Measurements from ENCODE around the gene BHLHA15.
A peak's percentile ranks its signal among the peaks of the same experiment; 100 is the strongest.

DNA sequence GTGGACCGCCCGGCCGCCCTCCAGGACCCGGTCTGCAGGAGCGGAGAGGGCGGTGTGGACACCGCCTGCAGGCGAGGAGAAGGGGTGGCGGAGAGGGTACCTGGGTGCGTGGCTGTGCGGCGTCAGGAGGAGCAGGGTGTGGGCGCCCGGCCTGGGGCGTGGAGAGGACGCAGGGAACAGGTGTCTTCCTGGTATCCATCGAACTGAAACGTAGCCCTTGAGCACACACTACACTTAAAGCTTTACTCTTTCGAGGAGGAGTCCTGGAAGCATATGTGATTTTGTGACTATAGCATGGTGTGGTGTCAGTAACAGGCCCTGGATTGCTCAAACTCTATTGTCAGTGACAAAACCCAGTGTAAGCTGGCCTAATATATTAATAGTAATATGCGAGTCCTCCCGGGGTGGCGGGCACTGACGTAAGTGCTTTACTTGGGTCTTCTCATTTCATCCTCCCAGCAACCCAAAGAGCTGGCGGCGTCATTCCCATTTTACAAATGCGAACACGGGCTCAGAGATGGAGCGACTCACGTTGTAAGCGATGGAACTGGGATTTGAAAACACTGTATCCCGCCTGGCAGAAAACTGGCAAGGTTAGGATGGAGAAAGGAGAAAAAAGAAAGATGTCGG, 41.3 kb downstream of the BHLHA15 start:
- TF ChIP-seq, protein P1, sequence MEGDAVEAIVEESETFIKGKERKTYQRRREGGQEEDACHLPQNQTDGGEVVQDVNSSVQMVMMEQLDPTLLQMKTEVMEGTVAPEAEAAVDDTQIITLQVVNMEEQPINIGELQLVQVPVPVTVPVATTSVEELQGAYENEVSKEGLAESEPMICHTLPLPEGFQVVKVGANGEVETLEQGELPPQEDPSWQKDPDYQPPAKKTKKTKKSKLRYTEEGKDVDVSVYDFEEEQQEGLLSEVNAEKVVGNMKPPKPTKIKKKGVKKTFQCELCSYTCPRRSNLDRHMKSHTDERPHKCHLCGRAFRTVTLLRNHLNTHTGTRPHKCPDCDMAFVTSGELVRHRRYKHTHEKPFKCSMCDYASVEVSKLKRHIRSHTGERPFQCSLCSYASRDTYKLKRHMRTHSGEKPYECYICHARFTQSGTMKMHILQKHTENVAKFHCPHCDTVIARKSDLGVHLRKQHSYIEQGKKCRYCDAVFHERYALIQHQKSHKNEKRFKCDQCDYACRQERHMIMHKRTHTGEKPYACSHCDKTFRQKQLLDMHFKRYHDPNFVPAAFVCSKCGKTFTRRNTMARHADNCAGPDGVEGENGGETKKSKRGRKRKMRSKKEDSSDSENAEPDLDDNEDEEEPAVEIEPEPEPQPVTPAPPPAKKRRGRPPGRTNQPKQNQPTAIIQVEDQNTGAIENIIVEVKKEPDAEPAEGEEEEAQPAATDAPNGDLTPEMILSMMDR (IDR thresholded peaks at IDR 0.05): peak in 1 of 6 experiments; percentile 12
- no peak for TF ChIP-seq POLR2A (IDR thresholded peaks at IDR 0.05)
